ENCODE data around the gene BGLAP.

DNA sequence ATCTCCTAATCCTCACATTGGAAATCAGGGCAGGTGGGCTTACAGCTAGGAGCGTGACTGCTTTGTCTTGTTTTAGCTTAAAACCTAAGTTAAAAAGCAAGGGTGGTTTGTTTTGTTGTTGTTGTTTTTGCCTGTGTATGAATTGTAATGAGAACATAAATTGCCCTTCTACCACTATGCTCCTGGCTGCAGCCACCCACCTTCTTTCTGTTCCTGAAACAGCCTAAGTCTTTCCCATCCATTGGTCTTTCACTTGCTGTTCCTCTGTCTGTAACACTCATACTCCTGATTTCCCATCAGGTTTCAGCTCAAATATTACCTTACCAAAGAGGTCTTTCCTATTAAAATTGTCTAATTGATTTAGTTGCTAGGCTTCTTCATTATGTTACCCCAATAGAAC lies 41.5 kb downstream of the BGLAP start:
- TF ChIP-seq, protein P1, sequence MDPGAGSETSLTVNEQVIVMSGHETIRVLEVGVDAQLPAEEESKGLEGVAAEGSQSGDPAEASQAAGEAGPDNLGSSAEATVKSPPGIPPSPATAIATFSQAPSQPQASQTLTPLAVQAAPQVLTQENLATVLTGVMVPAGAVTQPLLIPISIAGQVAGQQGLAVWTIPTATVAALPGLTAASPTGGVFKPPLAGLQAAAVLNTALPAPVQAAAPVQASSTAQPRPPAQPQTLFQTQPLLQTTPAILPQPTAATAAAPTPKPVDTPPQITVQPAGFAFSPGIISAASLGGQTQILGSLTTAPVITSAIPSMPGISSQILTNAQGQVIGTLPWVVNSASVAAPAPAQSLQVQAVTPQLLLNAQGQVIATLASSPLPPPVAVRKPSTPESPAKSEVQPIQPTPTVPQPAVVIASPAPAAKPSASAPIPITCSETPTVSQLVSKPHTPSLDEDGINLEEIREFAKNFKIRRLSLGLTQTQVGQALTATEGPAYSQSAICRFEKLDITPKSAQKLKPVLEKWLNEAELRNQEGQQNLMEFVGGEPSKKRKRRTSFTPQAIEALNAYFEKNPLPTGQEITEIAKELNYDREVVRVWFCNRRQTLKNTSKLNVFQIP (CRISPR knock-in tag; IDR thresholded peaks at IDR 0.05; ENCODE audit: borderline replicate concordance, low read depth), result no peak
- TF ChIP-seq, protein P2, sequence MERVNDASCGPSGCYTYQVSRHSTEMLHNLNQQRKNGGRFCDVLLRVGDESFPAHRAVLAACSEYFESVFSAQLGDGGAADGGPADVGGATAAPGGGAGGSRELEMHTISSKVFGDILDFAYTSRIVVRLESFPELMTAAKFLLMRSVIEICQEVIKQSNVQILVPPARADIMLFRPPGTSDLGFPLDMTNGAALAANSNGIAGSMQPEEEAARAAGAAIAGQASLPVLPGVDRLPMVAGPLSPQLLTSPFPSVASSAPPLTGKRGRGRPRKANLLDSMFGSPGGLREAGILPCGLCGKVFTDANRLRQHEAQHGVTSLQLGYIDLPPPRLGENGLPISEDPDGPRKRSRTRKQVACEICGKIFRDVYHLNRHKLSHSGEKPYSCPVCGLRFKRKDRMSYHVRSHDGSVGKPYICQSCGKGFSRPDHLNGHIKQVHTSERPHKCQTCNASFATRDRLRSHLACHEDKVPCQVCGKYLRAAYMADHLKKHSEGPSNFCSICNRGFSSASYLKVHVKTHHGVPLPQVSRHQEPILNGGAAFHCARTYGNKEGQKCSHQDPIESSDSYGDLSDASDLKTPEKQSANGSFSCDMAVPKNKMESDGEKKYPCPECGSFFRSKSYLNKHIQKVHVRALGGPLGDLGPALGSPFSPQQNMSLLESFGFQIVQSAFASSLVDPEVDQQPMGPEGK (CRISPR knock-in tag; IDR thresholded peaks at IDR 0.05; ENCODE audit: borderline replicate concordance), result no peak
- TF ChIP-seq RARB (CRISPR knock-in tag; IDR thresholded peaks at IDR 0.05), result no peak
- TF ChIP-seq ZNF565 (CRISPR knock-in tag; conservative IDR thresholded peaks at IDR 0.05; ENCODE audit: low read depth), result no peak
- no peak for TF ChIP-seq ZFP3 (CRISPR knock-in tag; IDR thresholded peaks at IDR 0.05)
- no peak for TF ChIP-seq ZFP30 (CRISPR knock-in tag; IDR thresholded peaks at IDR 0.05)
- TF ChIP-seq OSR1 (CRISPR knock-in tag; IDR thresholded peaks at IDR 0.05), result no peak
- no peak for TF ChIP-seq GLIS3 (CRISPR knock-in tag; IDR thresholded peaks at IDR 0.05)
- TF ChIP-seq ARNTL (CRISPR knock-in tag; IDR thresholded peaks at IDR 0.05; ENCODE audit: borderline replicate concordance, low read depth), result no peak
- TF ChIP-seq, protein P3, sequence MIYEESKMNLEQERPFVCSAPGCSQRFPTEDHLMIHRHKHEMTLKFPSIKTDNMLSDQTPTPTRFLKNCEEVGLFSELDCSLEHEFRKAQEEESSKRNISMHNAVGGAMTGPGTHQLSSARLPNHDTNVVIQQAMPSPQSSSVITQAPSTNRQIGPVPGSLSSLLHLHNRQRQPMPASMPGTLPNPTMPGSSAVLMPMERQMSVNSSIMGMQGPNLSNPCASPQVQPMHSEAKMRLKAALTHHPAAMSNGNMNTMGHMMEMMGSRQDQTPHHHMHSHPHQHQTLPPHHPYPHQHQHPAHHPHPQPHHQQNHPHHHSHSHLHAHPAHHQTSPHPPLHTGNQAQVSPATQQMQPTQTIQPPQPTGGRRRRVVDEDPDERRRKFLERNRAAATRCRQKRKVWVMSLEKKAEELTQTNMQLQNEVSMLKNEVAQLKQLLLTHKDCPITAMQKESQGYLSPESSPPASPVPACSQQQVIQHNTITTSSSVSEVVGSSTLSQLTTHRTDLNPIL (CRISPR knock-in tag; IDR thresholded peaks at IDR 0.05; ENCODE audit: low read depth), result no peak
- TF ChIP-seq TOX (CRISPR knock-in tag; IDR thresholded peaks at IDR 0.05; ENCODE audit: borderline replicate concordance), result no peak

All from SK-N-SH treated with all-trans-retinoic acid at 6 μM for 48 hours (cell line).